ENCODE data around the gene CMTM1.

Gene CMTM1

GRCh38 chr16:66576296-66576695 lies 10.1 kb downstream of the CMTM1 start:
- Histone ChIP-seq H3K9me3 (ENCODE audit: insufficient read depth, low read length) (no peaks in the 10 kb centered on the region), H3K4me3 (ENCODE audit: insufficient read depth, low read length, poor library complexity, severe bottlenecking) (no peak overlapping the region), H3K36me3 (ENCODE audit: low read length) (no peaks in the 10 kb centered on the region), H3K9me2 (replicated peaks; ENCODE audit: insufficient read depth, low read length) (no peaks in the 10 kb centered on the region), H3K27ac (ENCODE audit: low read depth, low read length) (no peak overlapping the region), H3K79me2 (ENCODE audit: insufficient read depth, low read length) (no peaks in the 10 kb centered on the region), H3K4me2 (ENCODE audit: low read depth, low read length, poor library complexity, severe bottlenecking) (no peak overlapping the region), H2AFZ (ENCODE audit: low read depth, low read length, severe bottlenecking) (no peak overlapping the region), H3K9ac (ENCODE audit: low read length) (no peak overlapping the region), H3K27me3 (ENCODE audit: low read length) (no peaks in the 10 kb centered on the region), H4K20me1 (ENCODE audit: low read depth, low read length) (no peaks in the 10 kb centered on the region), H3F3A (ENCODE audit: insufficient read depth) (no peaks in the 10 kb centered on the region)
- TF ChIP-seq EZH2phosphoT487 (conservative IDR thresholded peaks at IDR 0.05; ENCODE audit: low read length) = no peak
- TF ChIP-seq, protein P1, sequence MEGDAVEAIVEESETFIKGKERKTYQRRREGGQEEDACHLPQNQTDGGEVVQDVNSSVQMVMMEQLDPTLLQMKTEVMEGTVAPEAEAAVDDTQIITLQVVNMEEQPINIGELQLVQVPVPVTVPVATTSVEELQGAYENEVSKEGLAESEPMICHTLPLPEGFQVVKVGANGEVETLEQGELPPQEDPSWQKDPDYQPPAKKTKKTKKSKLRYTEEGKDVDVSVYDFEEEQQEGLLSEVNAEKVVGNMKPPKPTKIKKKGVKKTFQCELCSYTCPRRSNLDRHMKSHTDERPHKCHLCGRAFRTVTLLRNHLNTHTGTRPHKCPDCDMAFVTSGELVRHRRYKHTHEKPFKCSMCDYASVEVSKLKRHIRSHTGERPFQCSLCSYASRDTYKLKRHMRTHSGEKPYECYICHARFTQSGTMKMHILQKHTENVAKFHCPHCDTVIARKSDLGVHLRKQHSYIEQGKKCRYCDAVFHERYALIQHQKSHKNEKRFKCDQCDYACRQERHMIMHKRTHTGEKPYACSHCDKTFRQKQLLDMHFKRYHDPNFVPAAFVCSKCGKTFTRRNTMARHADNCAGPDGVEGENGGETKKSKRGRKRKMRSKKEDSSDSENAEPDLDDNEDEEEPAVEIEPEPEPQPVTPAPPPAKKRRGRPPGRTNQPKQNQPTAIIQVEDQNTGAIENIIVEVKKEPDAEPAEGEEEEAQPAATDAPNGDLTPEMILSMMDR (IDR thresholded peaks at IDR 0.05; ENCODE audit: insufficient read depth, low read length, poor library complexity, severe bottlenecking) = no peak

- no peak for TF ChIP-seq EZH2phosphoT487 (conservative IDR thresholded peaks at IDR 0.05; ENCODE audit: low read length)
- TF ChIP-seq, protein P1 (IDR thresholded peaks at IDR 0.05; ENCODE audit: insufficient read depth, low read length, poor library complexity, severe bottlenecking) = no peak
- Histone ChIP-seq H3K9me3 (ENCODE audit: insufficient read depth, low read length) (no peaks in the 10 kb centered on the region), H3K36me3 (ENCODE audit: low read length) (no peaks in the 10 kb centered on the region), H3K9ac (ENCODE audit: low read length) (no peak within 1 kb of the TSS), H3K27me3 (ENCODE audit: low read length) (no peaks in the 10 kb centered on the region), H3K4me2 (ENCODE audit: low read depth, low read length, poor library complexity, severe bottlenecking) (no peak within 1 kb of the TSS), H3F3A (ENCODE audit: insufficient read depth) (no peaks in the 10 kb centered on the region), H3K4me3 (ENCODE audit: insufficient read depth, low read length, poor library complexity, severe bottlenecking) (no peak within 1 kb of the TSS), H2AFZ (ENCODE audit: low read depth, low read length, severe bottlenecking) (no peak within 1 kb of the TSS), H4K20me1 (ENCODE audit: low read depth, low read length) (no peaks in the 10 kb centered on the region), H3K79me2 (ENCODE audit: insufficient read depth, low read length) (no peaks in the 10 kb centered on the region), H3K9me2 (replicated peaks; ENCODE audit: insufficient read depth, low read length) (no peaks in the 10 kb centered on the region), H3K27ac (ENCODE audit: low read depth, low read length) (no peak within 1 kb of the TSS)
Observed at GRCh38 chr16:66578651-66579531, 12.7 kb downstream of the CMTM1 start, which contains the start of gene CMTM2. TSS of gene CMTM2 (plus strand) at chr16:66579463. CDS start at chr16:66579608, 145 bp downstream.

DNA sequence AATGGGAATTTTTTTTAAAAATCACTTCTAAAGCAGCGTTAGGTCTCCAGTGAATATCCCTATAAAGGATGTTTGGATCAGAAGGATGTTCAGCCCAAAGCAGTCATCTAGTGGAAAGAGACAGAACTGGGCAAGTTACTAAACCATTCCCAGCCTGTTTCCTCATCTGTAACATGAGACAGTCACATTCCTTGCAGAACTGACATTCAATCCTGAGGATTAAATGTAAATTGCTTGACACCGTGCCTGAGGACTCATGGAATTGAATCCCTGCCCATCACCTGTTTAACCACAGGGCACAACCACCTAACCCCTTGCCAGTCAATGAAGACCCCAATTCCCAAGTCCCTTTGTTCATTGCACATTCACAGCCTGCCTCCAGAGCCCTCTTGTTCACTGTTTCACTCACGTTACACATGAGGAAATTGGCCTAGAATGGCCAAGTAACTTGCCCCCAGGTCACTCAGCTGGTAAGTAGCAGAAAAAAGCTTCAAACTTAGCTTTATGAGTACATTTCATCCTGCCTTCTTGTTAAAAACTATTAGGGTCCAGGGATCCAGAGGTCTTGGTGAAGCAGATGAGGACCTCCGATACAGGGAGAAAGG lies 14.5 kb downstream of the CMTM1 start:
- no peaks in the 10 kb centered on the region for H3K79me2 ChIP-seq (ENCODE audit: insufficient read depth, low read length)
- H3K36me3 ChIP-seq (ENCODE audit: low read length) = no peaks in the 10 kb centered on the region
- no peaks in the 10 kb centered on the region for H3K27me3 ChIP-seq (ENCODE audit: low read length)
- H3K9me2 ChIP-seq (replicated peaks; ENCODE audit: insufficient read depth, low read length) = no peaks in the 10 kb centered on the region
- no peaks in the 10 kb centered on the region for H3K9me3 ChIP-seq (ENCODE audit: insufficient read depth, low read length)
- H2AFZ ChIP-seq (ENCODE audit: low read depth, low read length, severe bottlenecking) = no peak overlapping the region
- no peak overlapping the region for H3K27ac ChIP-seq (ENCODE audit: low read depth, low read length)
- TF ChIP-seq EZH2phosphoT487 (conservative IDR thresholded peaks at IDR 0.05; ENCODE audit: low read length) = no peak
- TF ChIP-seq, protein P1 (IDR thresholded peaks at IDR 0.05; ENCODE audit: insufficient read depth, low read length, poor library complexity, severe bottlenecking) = no peak
- no peak overlapping the region for H3K4me2 ChIP-seq (ENCODE audit: low read depth, low read length, poor library complexity, severe bottlenecking)
- H3F3A ChIP-seq (ENCODE audit: insufficient read depth) = no peaks in the 10 kb centered on the region
- no peak overlapping the region for H3K4me3 ChIP-seq (ENCODE audit: insufficient read depth, low read length, poor library complexity, severe bottlenecking)
- H3K9ac ChIP-seq (ENCODE audit: low read length) = no peak overlapping the region
- H4K20me1 ChIP-seq (ENCODE audit: low read depth, low read length) = no peaks in the 10 kb centered on the region

Measured in SU-DHL-6 (cell line).